ENCODE data around the gene ATXN7L1. TPM values are rescaled to one million over a fixed set of nuclear protein-coding genes. Genes with fewer than 3 reads are reported as not detected.

ATXN7L1 gene
- total RNA-seq, 4 donors from 2014 or later: 8.1 to 13.5 (median 9.1) TPM

- H3K4me3 ChIP-seq (ENCODE audit: low read depth, poor library complexity, severe bottlenecking): no peak overlapping the region
- no peak for DNase-seq (ENCODE audit: low spot score in 2 of 2)
- WGBS, 2 donors: 91 to 92% methylated on average over 5 of the region's 5 CpGs
- intact Hi-C loops (cut with DNase I; ENCODE audit: low total_unique reads): no loop called here
- TF ChIP-seq CTCF (IDR thresholded peaks at IDR 0.05) (no peak), POLR2A (IDR thresholded peaks at IDR 0.05) (no peak)
Measured at GRCh38 chr7:105820363-105821066, 55.9 kb downstream of the ATXN7L1 start.

DNA sequence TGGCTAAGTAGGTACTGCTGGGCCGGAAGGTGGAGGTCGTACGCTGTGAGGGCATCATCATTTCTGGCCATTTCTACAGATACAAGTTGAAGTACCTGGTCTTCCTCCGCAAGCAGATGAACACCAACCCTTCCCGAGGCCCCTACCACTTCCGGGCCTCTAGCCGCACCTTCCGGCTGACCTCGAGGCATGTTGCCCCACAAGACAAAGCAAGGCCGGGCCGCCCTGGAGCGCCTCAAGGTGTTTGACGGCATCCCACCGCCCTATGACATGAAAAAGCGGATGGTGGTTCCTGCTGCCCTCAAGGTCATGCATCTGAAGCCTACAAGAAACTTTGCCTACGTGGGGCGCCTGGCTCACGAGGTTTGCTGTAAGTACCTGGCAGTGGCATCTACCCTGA is 56.8 kb downstream of the ATXN7L1 start:
- no peak for TF ChIP-seq POLR2A (IDR thresholded peaks at IDR 0.05)
- no peak for TF ChIP-seq CTCF (IDR thresholded peaks at IDR 0.05)
- no peak for DNase-seq (ENCODE audit: low spot score in 2 of 2)
- H3K4me3 ChIP-seq (ENCODE audit: low read depth, poor library complexity, severe bottlenecking): no peak overlapping the region
- intact Hi-C loops (cut with DNase I; ENCODE audit: low total_unique reads): no loop called here
- 97 to 98% methylated on average over 18 of the region's 18 CpGs for WGBS, 2 donors

- H3K4me3 ChIP-seq (ENCODE audit: low read depth, poor library complexity, severe bottlenecking): no peak overlapping the region
- no peak for DNase-seq (ENCODE audit: low spot score in 2 of 2)
- intact Hi-C loops (cut with DNase I; ENCODE audit: low total_unique reads): no loop called here
- no peak for TF ChIP-seq POLR2A (IDR thresholded peaks at IDR 0.05)
- 82 to 85% methylated on average over 6 of the region's 6 CpGs for WGBS, 2 donors
Measured at GRCh38 chr7:105816954-105817615, 59.3 kb downstream of the ATXN7L1 start.

GRCh38 chr7:105816266-105816843 is 60.0 kb downstream of the ATXN7L1 start:
- TF ChIP-seq POLR2A (IDR thresholded peaks at IDR 0.05) (no peak), CTCF (IDR thresholded peaks at IDR 0.05) (no peak)
- no peak overlapping the region for H3K4me3 ChIP-seq (ENCODE audit: low read depth, poor library complexity, severe bottlenecking)
- WGBS, 2 donors: 52 to 62% methylated on average over 5 of the region's 5 CpGs
- no peak for DNase-seq (ENCODE audit: low spot score in 2 of 2)
- intact Hi-C loops (cut with DNase I; ENCODE audit: low total_unique reads): no loop called here

GRCh38 chr7:105815576-105815975 is 60.8 kb downstream of the ATXN7L1 start:
- TF ChIP-seq POLR2A (IDR thresholded peaks at IDR 0.05) (no peak), CTCF (IDR thresholded peaks at IDR 0.05) (no peak)
- DNase-seq (ENCODE audit: low spot score in 2 of 2): no peak
- WGBS, 2 donors: 73 to 78% methylated on average over 6 of the region's 6 CpGs
- intact Hi-C loops (cut with DNase I; ENCODE audit: low total_unique reads): no loop called here
- no peak overlapping the region for H3K4me3 ChIP-seq (ENCODE audit: low read depth, poor library complexity, severe bottlenecking)

- intact Hi-C loops (cut with DNase I; ENCODE audit: low total_unique reads): no loop called here
- no peak overlapping the region for H3K4me3 ChIP-seq (ENCODE audit: low read depth, poor library complexity, severe bottlenecking)
- DNase-seq (ENCODE audit: low spot score in 2 of 2): no peak
- TF ChIP-seq CTCF (IDR thresholded peaks at IDR 0.05) (no peak), POLR2A (IDR thresholded peaks at IDR 0.05) (no peak)
Measured at GRCh38 chr7:105814481-105814880, 61.9 kb downstream of the ATXN7L1 start.
